SK-N-SH (cell line): ENCODE data around the gene KMT2E. TPM values are rescaled to one million over a fixed set of nuclear protein-coding genes. Genes with fewer than 3 reads are reported as not detected.

Experiments used
- CTCF ChIA-PET: fragments of 300-600, 350-600 bp; formaldehyde crosslinking; extraction: SDS; loops from one replicate; lab custom pipeline; 2021; lab: Yijun Ruan, JAX
- POLR2A ChIA-PET: fragments of 350-600 bp; sonication (Branson Sonifier 250); formaldehyde crosslinking; extraction: SDS; loops from one replicate; lab custom pipeline; 2020; ENCODE audit warnings: antibody characterized with exemption, inconsistent platforms; lab: Yijun Ruan, JAX
- DNase-seq: peaks from one replicate; pipeline ENCODE4 v3.0.0; 2012
- H2AFZ ChIP-seq: fragments of 200-600 bp; sonication (generic); 2 replicates; pipeline ENCODE4 v1.8.1; 2016; ENCODE audit warnings: antibody characterized with exemption, mild to moderate bottlenecking, low read depth
- H3F3A ChIP-seq: fragments of 200-600 bp; sonication (generic); replicated peaks from 2 replicates; pipeline ENCODE3; 2016; ENCODE audit warnings: antibody characterized with exemption, mild to moderate bottlenecking; ENCODE audit not compliant: insufficient read depth
- H3K27ac ChIP-seq, 2 experiments: fragments of 200-500 bp in 1 of 2; fragments of 200-600 bp in 1 of 2; sonication (Bioruptor generic) in 1 of 2; sonication (generic), shearing (Covaris generic) in 1 of 2; 2 replicates each; pipeline versions ENCODE4 v1.5.1 to v1.6.1; 2014 to 2016; ENCODE audit warnings: low read depth in 2 of 2, inconsistent platforms in 1 of 2, low read length in 1 of 2, mild to moderate bottlenecking in 1 of 2, mixed read lengths in 1 of 2
- H3K27me3 ChIP-seq: fragments of 200-600 bp; sonication (generic), shearing (Covaris generic); 2 replicates; pipeline ENCODE4 v1.6.1; 2016; ENCODE audit warnings: mixed run types; ENCODE audit not compliant: insufficient read depth
- H3K36me3 ChIP-seq, 2 experiments: fragments of 200-500 bp in 1 of 2; fragments of 200-600 bp in 1 of 2; sonication (Bioruptor generic) in 1 of 2; sonication (generic) in 1 of 2; replicated peaks in 1 of 2; 2 replicates each; pipeline versions ENCODE3 to v1.5.1; 2014 to 2016; ENCODE audit warnings: low read length in 1 of 2, mild to moderate bottlenecking in 1 of 2; ENCODE audit not compliant: insufficient read depth in 2 of 2, control insufficient read depth in 1 of 2
- H3K4me1 ChIP-seq, 2 experiments: fragments of 200-500 bp in 1 of 2; fragments of 200-600 bp in 1 of 2; sonication (Bioruptor generic) in 1 of 2; sonication (generic), shearing (Covaris generic) in 1 of 2; 2 replicates each; pipeline versions ENCODE4 v1.5.1 to v1.6.1; 2014 to 2016; ENCODE audit warnings: low read depth in 1 of 2, low read length in 1 of 2, mixed run types in 1 of 2; ENCODE audit not compliant: insufficient read depth in 2 of 2, control insufficient read depth in 1 of 2
- H3K4me2 ChIP-seq: fragments of 200-600 bp; sonication (generic), shearing (Covaris generic); 2 replicates; pipeline ENCODE4 v1.6.1; 2017; ENCODE audit warnings: mixed run types
- H3K4me3 ChIP-seq, 2 experiments: fragments of 200-500 bp in 1 of 2; fragments of 200-600 bp in 1 of 2; sonication (Bioruptor generic) in 1 of 2; sonication (generic), shearing (Covaris generic) in 1 of 2; 2 replicates each; pipeline versions ENCODE4 v1.5.1 to v1.8.1; 2014 to 2016; ENCODE audit warnings: low read depth in 2 of 2, inconsistent platforms in 1 of 2, low read length in 1 of 2, mild to moderate bottlenecking in 1 of 2, mixed read lengths in 1 of 2, moderate library complexity in 1 of 2
- H3K79me2 ChIP-seq: fragments of 200-600 bp; sonication (generic); 2 replicates; pipeline ENCODE4 v1.8.1; 2017; ENCODE audit warnings: mild to moderate bottlenecking; ENCODE audit not compliant: insufficient read depth
- H3K9ac ChIP-seq: fragments of 200-600 bp; sonication (generic); 2 replicates; pipeline ENCODE4 v1.6.1; 2017; ENCODE audit warnings: mixed run types
- H3K9me2 ChIP-seq: fragments of 200-600 bp; sonication (generic); 2 replicates; pipeline ENCODE4 v1.6.1; 2017; ENCODE audit warnings: mixed run types
- H3K9me3 ChIP-seq: fragments of 200-600 bp; sonication (generic); 2 replicates; pipeline ENCODE4 v1.6.1; 2017; ENCODE audit warnings: mixed run types, mild to moderate bottlenecking, moderate library complexity
- H4K20me1 ChIP-seq: fragments of 200-600 bp; sonication (generic); 2 replicates; pipeline ENCODE4 v1.6.1; 2017; ENCODE audit warnings: mild to moderate bottlenecking, mixed run types; ENCODE audit not compliant: insufficient read depth
- FOXM1 ChIP-seq: IDR thresholded peaks from 2 replicates; pipeline ENCODE4 v1.4.0; 2012; ENCODE audit warnings: low read depth, mild to moderate bottlenecking
- GATA2 ChIP-seq: sonication (generic); formaldehyde crosslinking; IDR thresholded peaks from 2 replicates; pipeline ENCODE4 v1.5.0; 2020; ENCODE audit warnings: mild to moderate bottlenecking, missing genetic modification reagents
- JUND ChIP-seq: IDR thresholded peaks from 2 replicates; pipeline ENCODE4 v1.4.0; 2012
- NRF1 ChIP-seq: IDR thresholded peaks from 2 replicates; pipeline ENCODE4 v1.6.1; 2012; ENCODE audit warnings: low read depth, mild to moderate bottlenecking, low read length
- POLR2AphosphoS5 ChIP-seq: IDR thresholded peaks from 2 replicates; pipeline ENCODE4 v1.6.1; 2012; ENCODE audit warnings: low read depth, low read length
- RFX5 ChIP-seq: IDR thresholded peaks from 2 replicates; pipeline ENCODE4 v1.6.1; 2012; ENCODE audit warnings: mild to moderate bottlenecking, improper control_type of control experiment, low read length
- RXRA ChIP-seq: IDR thresholded peaks from 2 replicates; pipeline ENCODE4 v1.4.0; 2012; ENCODE audit warnings: low read depth, mild to moderate bottlenecking, borderline replicate concordance
- YY1 ChIP-seq: IDR thresholded peaks from 2 replicates; pipeline ENCODE4 v1.4.0; 2012; ENCODE audit warnings: low read depth, mild to moderate bottlenecking
- WGBS: methylation state at CpG from one replicate; pipeline ENCODE4 v1.1.6; 2017; ENCODE audit warnings: low lambda C conversion rate; 5-methylcytosine and 5-hydroxymethylcytosine counted together
- polyA plus RNA-seq, 3 experiments: library from polyadenylated mRNA; depleted of rRNA; stranded (reverse); fragments of >200 nt; gene quantifications; 2 replicates each; pipeline ENCODE4 v1.2.3, GENCODE V29; 2012
- TF ChIP-seq, protein P1 (sequence below): fragments of 150-350 bp; IDR thresholded peaks from 2 replicates; pipeline ENCODE4 v1.6.1; 2017; ENCODE audit warnings: antibody characterized with exemption, low read length, low read depth, borderline replicate concordance
- TF ChIP-seq, protein P2 (sequence below): IDR thresholded peaks from 2 replicates; pipeline ENCODE4 v1.6.1; 2012; ENCODE audit warnings: mild to moderate bottlenecking, low read depth, low read length, moderate library complexity
- TF ChIP-seq, protein P3 (sequence below): IDR thresholded peaks from 2 replicates; pipeline ENCODE4 v1.4.0; 2012; ENCODE audit warnings: low read depth, borderline replicate concordance
- TF ChIP-seq, protein P4 (sequence below): fragments of 200-600 bp; sonication (generic); IDR thresholded peaks from 2 replicates; pipeline ENCODE4 v1.6.1; 2017; ENCODE audit warnings: antibody characterized with exemption, mild to moderate bottlenecking, moderate library complexity

Gene KMT2E
- polyA plus RNA-seq, 1 of the 3 experiments (the other 2 are of a cell fraction): 6.4 TPM

DNA sequence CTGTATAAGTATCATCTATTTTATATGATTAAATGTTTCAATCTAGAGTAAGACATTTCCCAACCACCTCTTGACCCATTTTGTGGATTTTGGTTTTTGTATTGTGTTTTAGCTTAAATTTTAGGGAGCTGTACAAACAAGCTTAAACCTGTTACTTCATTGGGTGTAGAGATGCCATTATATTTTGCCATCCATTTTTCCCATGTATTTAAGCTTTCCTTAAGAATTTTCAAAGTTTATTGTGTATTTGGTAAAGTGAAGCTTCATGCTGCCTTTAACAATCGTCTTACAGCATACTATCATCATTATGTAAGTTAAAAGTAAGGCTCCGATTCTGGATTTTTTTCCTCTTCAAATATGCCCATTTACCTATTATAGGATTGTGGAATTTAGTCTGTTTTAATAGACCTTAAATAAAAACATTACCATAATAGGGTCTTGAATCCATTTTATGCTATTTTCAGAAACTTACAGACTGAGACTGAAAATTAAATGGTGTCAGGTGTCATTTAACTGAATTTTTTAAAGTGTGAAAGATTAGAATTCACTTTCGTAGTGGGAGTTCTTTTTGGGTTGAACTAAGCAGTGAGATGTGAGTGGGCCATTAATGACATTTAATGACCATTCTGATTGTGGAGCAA, 2.2 kb downstream of the KMT2E start:
- peak overlapping the region; percentile 99 to 100 for H3K27ac ChIP-seq
- H4K20me1 ChIP-seq: peaks cover 54% of the 10 kb centered on the region
- WGBS: 11% methylated on average over 3 of the region's 3 CpGs

More for the DNA sequence above, 2.2 kb downstream of the KMT2E start:
- Histone ChIP-seq H3K27me3 (no peaks in the 10 kb centered on the region), H2AFZ (no peak overlapping the region), H3K4me2 (peak overlapping the region; percentile 86), H3K9me2 (no peaks in the 10 kb centered on the region), H3K4me1 (peaks cover 17 to 37% of the 10 kb centered on the region in 2 experiments; a peak in 3 of 4 replicates), H3K4me3 (peak overlapping the region; percentile 79 to 100), H3K79me2 (peaks cover 76% of the 10 kb centered on the region), H3K9ac (peak overlapping the region; percentile 99)
- ChIA-PET POLR2A (interaction anchor here (5.2 kb wide), 1 partner anchor 32 kb away, joined by 68 read pairs; no protein-coding TSS in a partner anchor), CTCF (interaction anchor here (0.8 to 5.8 kb wide), 3 partner anchors 15 to 33 kb away, joined by 3 to 70 read pairs (median 14); no protein-coding TSS in a partner anchor)
- TF ChIP-seq RFX5 (no peak), FOXM1 (no peak), YY1 (no peak), POLR2AphosphoS5 (no peak), RXRA (no peak), NRF1 (no peak), GATA2 (CRISPR knock-in tag) (no peak), JUND (no peak)
- TF ChIP-seq, protein P1, sequence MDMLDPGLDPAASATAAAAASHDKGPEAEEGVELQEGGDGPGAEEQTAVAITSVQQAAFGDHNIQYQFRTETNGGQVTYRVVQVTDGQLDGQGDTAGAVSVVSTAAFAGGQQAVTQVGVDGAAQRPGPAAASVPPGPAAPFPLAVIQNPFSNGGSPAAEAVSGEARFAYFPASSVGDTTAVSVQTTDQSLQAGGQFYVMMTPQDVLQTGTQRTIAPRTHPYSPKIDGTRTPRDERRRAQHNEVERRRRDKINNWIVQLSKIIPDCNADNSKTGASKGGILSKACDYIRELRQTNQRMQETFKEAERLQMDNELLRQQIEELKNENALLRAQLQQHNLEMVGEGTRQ: no peak
- TF ChIP-seq, protein P2, sequence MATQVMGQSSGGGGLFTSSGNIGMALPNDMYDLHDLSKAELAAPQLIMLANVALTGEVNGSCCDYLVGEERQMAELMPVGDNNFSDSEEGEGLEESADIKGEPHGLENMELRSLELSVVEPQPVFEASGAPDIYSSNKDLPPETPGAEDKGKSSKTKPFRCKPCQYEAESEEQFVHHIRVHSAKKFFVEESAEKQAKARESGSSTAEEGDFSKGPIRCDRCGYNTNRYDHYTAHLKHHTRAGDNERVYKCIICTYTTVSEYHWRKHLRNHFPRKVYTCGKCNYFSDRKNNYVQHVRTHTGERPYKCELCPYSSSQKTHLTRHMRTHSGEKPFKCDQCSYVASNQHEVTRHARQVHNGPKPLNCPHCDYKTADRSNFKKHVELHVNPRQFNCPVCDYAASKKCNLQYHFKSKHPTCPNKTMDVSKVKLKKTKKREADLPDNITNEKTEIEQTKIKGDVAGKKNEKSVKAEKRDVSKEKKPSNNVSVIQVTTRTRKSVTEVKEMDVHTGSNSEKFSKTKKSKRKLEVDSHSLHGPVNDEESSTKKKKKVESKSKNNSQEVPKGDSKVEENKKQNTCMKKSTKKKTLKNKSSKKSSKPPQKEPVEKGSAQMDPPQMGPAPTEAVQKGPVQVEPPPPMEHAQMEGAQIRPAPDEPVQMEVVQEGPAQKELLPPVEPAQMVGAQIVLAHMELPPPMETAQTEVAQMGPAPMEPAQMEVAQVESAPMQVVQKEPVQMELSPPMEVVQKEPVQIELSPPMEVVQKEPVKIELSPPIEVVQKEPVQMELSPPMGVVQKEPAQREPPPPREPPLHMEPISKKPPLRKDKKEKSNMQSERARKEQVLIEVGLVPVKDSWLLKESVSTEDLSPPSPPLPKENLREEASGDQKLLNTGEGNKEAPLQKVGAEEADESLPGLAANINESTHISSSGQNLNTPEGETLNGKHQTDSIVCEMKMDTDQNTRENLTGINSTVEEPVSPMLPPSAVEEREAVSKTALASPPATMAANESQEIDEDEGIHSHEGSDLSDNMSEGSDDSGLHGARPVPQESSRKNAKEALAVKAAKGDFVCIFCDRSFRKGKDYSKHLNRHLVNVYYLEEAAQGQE: no peak
- TF ChIP-seq, protein P3, sequence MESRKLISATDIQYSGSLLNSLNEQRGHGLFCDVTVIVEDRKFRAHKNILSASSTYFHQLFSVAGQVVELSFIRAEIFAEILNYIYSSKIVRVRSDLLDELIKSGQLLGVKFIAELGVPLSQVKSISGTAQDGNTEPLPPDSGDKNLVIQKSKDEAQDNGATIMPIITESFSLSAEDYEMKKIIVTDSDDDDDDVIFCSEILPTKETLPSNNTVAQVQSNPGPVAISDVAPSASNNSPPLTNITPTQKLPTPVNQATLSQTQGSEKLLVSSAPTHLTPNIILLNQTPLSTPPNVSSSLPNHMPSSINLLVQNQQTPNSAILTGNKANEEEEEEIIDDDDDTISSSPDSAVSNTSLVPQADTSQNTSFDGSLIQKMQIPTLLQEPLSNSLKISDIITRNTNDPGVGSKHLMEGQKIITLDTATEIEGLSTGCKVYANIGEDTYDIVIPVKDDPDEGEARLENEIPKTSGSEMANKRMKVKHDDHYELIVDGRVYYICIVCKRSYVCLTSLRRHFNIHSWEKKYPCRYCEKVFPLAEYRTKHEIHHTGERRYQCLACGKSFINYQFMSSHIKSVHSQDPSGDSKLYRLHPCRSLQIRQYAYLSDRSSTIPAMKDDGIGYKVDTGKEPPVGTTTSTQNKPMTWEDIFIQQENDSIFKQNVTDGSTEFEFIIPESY: no peak
- TF ChIP-seq, protein P4, sequence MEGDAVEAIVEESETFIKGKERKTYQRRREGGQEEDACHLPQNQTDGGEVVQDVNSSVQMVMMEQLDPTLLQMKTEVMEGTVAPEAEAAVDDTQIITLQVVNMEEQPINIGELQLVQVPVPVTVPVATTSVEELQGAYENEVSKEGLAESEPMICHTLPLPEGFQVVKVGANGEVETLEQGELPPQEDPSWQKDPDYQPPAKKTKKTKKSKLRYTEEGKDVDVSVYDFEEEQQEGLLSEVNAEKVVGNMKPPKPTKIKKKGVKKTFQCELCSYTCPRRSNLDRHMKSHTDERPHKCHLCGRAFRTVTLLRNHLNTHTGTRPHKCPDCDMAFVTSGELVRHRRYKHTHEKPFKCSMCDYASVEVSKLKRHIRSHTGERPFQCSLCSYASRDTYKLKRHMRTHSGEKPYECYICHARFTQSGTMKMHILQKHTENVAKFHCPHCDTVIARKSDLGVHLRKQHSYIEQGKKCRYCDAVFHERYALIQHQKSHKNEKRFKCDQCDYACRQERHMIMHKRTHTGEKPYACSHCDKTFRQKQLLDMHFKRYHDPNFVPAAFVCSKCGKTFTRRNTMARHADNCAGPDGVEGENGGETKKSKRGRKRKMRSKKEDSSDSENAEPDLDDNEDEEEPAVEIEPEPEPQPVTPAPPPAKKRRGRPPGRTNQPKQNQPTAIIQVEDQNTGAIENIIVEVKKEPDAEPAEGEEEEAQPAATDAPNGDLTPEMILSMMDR: no peak
- TF ChIP-seq, all 33 proteins: peak for 0
- no peak for DNase-seq
- Histone ChIP-seq H3K9me3 (no peaks in the 10 kb centered on the region), H3F3A (peaks cover 10% of the 10 kb centered on the region), H3K36me3 (peaks cover 4 to 7% of the 10 kb centered on the region in 2 experiments)
